Osteocyte (in vitro differentiated cells): ENCODE results near the gene KCNK3. TPM values are rescaled to one million over a fixed set of nuclear protein-coding genes. Genes with fewer than 3 reads are reported as not detected.
"Not testable (repeated sequence)": the region's sequence is repeated elsewhere in the genome, so short reads cannot be mapped to it uniquely, and the experiment has no call there.

Experiments
- DNase-seq: peaks from one replicate; pipeline ENCODE4 v3.0.0; 2021; ENCODE audit warnings: mixed read lengths; ENCODE audit not compliant: unreplicated experiment; ENCODE audit errors: extremely low spot score
- H3K27ac Mint-ChIP-seq: one replicate; pipeline ENCODE4 v1.8.0; 2021; ENCODE audit warnings: mild to moderate bottlenecking, mixed read lengths; ENCODE audit not compliant: unreplicated experiment
- H3K27me3 Mint-ChIP-seq: one replicate; pipeline ENCODE4 v1.8.0; 2021; ENCODE audit warnings: mixed read lengths; ENCODE audit not compliant: unreplicated experiment
- H3K36me3 Mint-ChIP-seq: one replicate; pipeline ENCODE4 v1.8.0; 2021; ENCODE audit warnings: mixed read lengths; ENCODE audit not compliant: unreplicated experiment
- H3K4me1 Mint-ChIP-seq: one replicate; pipeline ENCODE4 v1.8.0; 2021; ENCODE audit warnings: mixed read lengths; ENCODE audit not compliant: unreplicated experiment
- H3K4me3 Mint-ChIP-seq: one replicate; pipeline ENCODE4 v1.8.0; 2021; ENCODE audit warnings: mild to moderate bottlenecking, moderate library complexity, mixed read lengths; ENCODE audit not compliant: unreplicated experiment
- H3K9me3 Mint-ChIP-seq: one replicate; pipeline ENCODE4 v1.8.0; 2021; ENCODE audit warnings: mixed read lengths; ENCODE audit not compliant: unreplicated experiment
- total RNA-seq: library from RNA; stranded (reverse); gene quantifications from 2 replicates; pipeline ENCODE4 v1.2.1, GENCODE V29; 2021
- TF ChIP-seq, protein P1 (sequence below): fragments of 200-600 bp; sonication (generic); IDR thresholded peaks from 2 replicates; pipeline ENCODE4 v1.5.0; 2021; ENCODE audit warnings: antibody characterized with exemption, mild to moderate bottlenecking, moderate library complexity

KCNK3 gene
- total RNA-seq, 1 donor from 2014 or later: 8.5 TPM

DNA sequence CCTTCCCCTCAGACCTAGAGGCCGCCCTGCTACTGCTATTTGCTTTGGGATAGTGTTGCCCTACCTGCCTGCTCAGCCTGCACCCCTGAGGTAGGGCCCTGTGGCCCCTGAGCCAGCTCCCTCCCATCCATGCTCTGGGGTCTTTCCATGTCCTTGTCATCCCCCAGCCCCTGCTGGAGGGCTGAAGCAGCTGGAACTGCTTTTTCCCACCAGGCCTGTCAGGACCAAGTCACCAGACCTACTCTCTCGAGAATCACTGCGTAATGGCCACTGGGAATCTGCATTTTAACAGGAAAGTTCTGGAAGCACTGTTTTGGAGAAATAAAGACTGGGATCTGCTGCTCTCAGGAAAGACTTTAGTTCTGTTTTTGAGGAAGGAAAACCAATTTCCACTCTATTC lies 51.3 kb downstream of the KCNK3 start:
- Mint-ChIP-seq H3K27ac (no peak overlapping the region), H3K27me3 (peaks cover 4% of the 10 kb centered on the region), H3K4me3 (no peak overlapping the region), H3K9me3 (no peaks in the 10 kb centered on the region), H3K36me3 (no peaks in the 10 kb centered on the region), H3K4me1 (peaks cover 2% of the 10 kb centered on the region)
- no peak for DNase-seq
- TF ChIP-seq, protein P1, sequence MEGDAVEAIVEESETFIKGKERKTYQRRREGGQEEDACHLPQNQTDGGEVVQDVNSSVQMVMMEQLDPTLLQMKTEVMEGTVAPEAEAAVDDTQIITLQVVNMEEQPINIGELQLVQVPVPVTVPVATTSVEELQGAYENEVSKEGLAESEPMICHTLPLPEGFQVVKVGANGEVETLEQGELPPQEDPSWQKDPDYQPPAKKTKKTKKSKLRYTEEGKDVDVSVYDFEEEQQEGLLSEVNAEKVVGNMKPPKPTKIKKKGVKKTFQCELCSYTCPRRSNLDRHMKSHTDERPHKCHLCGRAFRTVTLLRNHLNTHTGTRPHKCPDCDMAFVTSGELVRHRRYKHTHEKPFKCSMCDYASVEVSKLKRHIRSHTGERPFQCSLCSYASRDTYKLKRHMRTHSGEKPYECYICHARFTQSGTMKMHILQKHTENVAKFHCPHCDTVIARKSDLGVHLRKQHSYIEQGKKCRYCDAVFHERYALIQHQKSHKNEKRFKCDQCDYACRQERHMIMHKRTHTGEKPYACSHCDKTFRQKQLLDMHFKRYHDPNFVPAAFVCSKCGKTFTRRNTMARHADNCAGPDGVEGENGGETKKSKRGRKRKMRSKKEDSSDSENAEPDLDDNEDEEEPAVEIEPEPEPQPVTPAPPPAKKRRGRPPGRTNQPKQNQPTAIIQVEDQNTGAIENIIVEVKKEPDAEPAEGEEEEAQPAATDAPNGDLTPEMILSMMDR: no peak

DNA sequence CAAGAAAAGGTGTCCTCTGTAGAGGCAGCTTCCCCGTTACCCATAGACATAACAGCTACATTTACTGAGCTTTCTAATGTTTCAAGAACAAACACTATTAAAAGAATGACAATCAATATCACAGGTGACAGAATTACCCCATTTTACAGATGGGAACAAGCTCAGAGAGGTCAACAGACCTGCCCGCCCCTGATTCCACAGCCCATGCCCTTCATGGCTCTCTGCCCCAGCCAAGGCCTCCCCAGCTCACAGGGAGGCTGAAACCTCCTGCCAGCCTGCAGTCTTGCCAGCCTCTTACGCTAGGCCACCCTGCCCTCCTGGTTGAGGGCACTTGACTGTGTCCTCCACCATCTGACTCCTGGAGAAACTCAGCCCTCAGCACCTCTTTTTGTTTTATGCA lies 52.4 kb downstream of the KCNK3 start:
- TF ChIP-seq, protein P1: no peak
- no peak overlapping the region for H3K4me3 Mint-ChIP-seq
- peaks cover 4% of the 10 kb centered on the region for H3K27me3 Mint-ChIP-seq
- no peaks in the 10 kb centered on the region for H3K36me3 Mint-ChIP-seq
- peaks cover 5% of the 10 kb centered on the region for H3K4me1 Mint-ChIP-seq
- no peak overlapping the region for H3K27ac Mint-ChIP-seq
- DNase-seq: no peak
- H3K9me3 Mint-ChIP-seq: no peaks in the 10 kb centered on the region

DNA sequence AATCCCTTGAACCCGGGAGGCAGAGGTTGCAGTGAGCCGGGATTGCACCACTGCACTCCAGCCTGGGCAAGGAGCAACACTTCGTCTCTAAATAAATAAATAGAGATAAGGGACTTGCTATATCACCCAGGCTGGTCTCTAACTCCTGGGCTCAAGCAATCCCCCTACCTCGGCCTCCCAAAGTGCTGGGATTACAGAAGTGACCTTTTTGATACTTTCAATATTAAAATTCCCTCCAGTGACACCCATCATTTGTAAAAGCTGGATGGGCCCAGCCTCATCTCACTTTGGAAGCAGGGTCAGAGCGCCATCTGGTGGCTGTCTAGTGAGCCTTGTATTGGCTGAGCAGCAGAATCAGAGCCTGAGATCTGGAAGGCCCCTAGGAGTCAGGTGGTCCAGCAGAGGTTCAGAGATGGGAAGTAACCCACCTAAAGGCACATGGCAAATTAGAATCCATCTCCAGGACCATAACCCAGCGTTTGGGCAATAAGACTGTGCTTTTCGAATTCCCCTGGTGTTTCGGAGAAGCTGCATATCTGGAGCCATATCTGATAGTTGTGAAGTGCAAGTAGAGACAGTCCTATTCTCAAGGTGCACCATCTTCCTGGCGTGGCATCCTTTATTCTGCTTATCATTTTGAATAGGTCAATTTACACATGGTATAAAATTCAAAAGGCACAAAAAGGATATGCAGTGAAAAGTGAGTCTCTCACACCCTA lies 53.2 kb downstream of the KCNK3 start:
- Mint-ChIP-seq H3K4me3 (no peak overlapping the region), H3K27me3 (peaks cover 3% of the 10 kb centered on the region), H3K4me1 (peaks cover 7% of the 10 kb centered on the region), H3K36me3 (no peaks in the 10 kb centered on the region), H3K27ac (no peak overlapping the region), H3K9me3 (no peaks in the 10 kb centered on the region)
- DNase-seq: peak; percentile 91
- TF ChIP-seq, protein P1: peak; percentile 96

DNA sequence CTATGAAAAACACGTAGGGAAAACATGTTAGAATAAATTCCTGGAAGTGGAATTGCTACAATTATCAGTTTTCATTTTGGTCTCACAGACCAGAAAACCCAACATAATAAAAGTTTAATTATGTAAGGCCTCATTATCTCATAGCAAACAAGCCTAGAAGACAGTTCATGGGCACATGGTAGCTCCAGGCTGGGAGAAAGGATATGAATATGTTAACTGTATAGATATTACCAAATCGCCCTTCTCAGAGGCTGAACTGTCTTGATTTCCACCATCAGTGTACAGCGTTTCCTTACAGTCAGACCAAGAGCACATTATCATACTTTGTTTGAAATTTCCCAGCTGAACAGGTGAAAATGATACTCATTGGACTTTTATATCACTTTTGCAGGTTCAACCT lies 54.4 kb downstream of the KCNK3 start:
- Mint-ChIP-seq H3K9me3 (peaks cover 4% of the 10 kb centered on the region), H3K27me3 (no peaks in the 10 kb centered on the region), H3K4me1 (peaks cover 4% of the 10 kb centered on the region), H3K4me3 (no peak overlapping the region), H3K36me3 (no peaks in the 10 kb centered on the region), H3K27ac (no peak overlapping the region)
- no peak for DNase-seq
- TF ChIP-seq, protein P1: no peak

DNA sequence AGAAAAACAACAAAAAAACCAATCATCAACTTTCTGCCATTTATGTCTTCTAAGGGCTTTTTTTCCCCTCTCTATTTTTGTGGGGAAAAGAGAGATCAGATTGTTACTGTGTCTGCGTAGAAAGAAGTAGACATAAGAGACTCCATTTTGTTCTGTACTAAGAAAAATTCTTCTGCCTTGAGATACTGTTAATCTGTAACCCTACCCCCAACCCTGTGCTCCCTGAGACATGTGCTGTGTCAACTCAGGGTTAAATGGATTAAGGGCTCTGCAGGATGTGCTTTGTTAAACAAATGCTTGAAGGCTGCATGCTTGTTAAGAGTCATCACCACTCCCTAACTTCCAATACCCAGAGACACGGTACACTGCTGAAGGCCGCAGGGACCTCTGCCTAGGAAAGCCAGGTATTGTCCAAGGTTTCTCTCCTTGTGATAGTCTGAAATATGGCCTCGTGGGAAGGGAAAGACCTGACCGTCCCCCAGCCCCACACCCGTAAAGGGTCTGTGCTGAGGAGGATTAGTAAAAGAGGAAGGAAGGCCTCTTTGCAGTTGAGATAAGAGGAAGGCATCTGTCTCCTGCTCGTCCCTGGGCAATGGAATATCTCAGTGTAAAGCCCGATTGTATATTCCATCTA lies 57.4 kb downstream of the KCNK3 start:
- not testable (repeated sequence) for DNase-seq, H3K27me3 Mint-ChIP-seq, H3K4me3 Mint-ChIP-seq, H3K36me3 Mint-ChIP-seq, H3K27ac Mint-ChIP-seq, H3K9me3 Mint-ChIP-seq
- peaks cover 13% of the 10 kb centered on the region for H3K4me1 Mint-ChIP-seq

DNA sequence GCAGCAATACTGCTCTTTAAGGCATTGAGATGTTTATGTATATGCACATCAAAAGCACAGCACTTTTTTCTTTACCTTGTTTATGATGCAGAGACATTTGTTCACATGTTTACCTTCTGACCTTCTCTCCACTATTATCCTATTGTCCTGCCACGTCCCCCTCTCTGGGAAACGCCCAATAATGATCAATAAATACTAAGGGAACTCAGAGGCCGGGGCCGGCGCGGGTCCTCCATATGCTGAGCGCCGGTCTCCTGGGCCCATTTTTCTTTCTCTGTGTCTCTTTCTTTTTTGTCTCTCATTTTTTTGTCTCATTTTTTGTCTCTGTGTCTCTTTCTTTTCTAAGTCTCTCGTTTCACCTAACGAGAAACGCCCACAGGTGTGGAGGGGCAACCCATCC lies 57.9 kb downstream of the KCNK3 start:
- DNase-seq, H3K27me3 Mint-ChIP-seq, H3K4me3 Mint-ChIP-seq, H3K9me3 Mint-ChIP-seq, H3K36me3 Mint-ChIP-seq, H3K27ac Mint-ChIP-seq: not testable (repeated sequence)
- peaks cover 13% of the 10 kb centered on the region for H3K4me1 Mint-ChIP-seq
